NCI-H460 (cell line): ENCODE measurements around the gene KIF19. TPM values are rescaled to one million over a fixed set of nuclear protein-coding genes. Genes with fewer than 3 reads are reported as not detected.
"Not testable (repeated sequence)": the region's sequence is repeated elsewhere in the genome, so short reads cannot be mapped to it uniquely, and the experiment has no call there.

Experiments used
- DNase-seq: peaks from one replicate; pipeline ENCODE4 v3.0.0-alpha.2; 2016; ENCODE audit warnings: low read depth; ENCODE audit errors: extremely low read depth
- total RNA-seq: library from RNA; depleted of rRNA; stranded (reverse); fragments of >200 nt; shearing (Covaris generic); gene quantifications from 2 replicates; pipeline ENCODE4 v1.2.3, GENCODE V29; 2014

Gene KIF19
- total RNA-seq, 1 experiment from 2014 or later, result not detected

DNA sequence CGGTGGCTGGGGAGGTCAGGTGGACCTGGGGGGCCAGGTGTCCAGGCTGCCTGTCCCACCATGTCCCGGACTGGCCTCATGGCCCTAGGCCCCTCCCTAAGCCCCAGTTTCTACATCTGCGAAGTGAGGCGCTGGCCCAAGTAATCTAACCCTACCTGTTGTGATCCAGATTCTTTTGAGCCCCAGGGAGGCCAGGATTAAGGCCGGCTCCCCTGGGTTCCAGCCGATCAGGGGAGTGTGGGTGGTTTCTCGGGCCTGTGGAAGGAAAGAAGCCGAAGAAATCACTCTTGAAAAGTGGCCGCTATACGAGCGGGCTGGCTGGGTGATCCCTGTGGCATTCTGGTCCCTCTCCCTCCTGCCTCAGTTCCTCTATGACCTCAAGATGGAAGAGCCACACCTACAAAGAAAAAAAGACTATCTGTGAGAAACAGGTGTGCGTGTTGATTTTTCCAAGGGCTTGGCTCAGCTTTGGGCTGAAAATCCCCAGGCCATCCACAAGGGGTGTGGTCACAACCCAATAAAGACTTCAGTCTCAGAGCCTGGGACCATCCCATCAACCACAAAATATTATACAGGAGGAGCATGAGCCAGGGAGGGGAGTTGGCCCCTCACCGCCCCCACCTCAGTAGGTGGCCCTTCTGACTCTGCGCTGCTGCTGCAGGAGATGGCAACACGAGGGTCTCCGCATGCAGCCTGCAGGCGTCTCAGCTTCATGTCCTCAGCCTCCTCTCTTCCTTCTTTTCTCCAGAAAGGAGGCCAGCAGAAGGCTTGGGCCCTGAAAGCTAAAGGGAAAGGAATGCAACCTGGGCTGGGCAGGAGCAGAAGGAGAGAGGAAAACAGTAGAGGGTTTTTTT lies 61.6 kb downstream of the KIF19 start:
- DNase-seq, result no peak

- DNase-seq, result no peak
Observed at GRCh38 chr17:74389084-74389753, 63.2 kb downstream of the KIF19 start.

- DNase-seq, result no peak
Observed at GRCh38 chr17:74389937-74390679, 64.1 kb downstream of the KIF19 start.

DNA sequence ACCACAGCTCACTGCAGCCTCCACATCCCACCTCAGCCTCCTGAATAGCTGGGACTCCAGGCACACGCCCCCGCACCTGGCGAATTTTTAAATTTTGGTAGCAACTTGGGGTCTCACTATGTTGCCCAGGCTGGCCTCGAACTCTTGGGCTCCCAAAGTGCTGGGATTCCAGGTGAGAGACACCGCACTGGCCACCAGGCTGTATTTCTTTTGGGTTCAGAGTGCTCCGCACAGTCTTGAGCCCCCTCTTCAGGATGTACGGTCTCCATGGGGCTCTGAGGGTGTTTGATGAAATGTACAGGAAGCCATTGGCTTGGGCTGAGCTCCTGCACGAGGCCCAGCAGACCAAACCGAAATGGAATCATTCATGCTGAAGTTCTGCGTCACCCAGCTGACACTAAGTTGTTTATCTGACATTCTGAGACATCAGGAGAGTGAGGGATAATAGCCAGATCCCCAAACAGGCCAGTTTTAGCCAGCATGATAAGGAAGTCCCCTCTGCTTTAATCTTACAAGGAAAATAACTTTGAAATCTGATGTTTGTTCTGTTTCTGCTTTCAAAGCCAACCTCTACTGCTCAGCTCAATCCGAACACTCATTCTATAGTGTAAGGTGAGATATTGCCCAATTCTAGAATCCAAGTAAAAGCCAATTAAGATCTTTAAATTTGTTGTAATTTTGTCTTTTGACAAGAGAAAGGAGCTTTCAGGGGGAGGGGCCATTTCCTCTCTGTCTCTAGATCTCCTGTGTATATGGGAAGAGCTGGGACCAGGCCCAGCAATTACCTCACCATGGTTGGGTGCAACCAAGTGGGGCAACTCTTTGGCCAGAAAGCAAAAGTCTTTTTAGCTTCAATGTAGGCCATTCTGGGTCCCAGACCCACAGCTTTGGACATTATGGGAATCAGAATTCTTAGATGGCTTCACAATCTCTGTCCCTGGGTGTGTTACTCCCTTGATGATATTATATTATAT lies 64.9 kb downstream of the KIF19 start:
- no peak for DNase-seq

GRCh38 chr17:74391771-74392170 lies 65.7 kb downstream of the KIF19 start:
- no peak for DNase-seq

DNA sequence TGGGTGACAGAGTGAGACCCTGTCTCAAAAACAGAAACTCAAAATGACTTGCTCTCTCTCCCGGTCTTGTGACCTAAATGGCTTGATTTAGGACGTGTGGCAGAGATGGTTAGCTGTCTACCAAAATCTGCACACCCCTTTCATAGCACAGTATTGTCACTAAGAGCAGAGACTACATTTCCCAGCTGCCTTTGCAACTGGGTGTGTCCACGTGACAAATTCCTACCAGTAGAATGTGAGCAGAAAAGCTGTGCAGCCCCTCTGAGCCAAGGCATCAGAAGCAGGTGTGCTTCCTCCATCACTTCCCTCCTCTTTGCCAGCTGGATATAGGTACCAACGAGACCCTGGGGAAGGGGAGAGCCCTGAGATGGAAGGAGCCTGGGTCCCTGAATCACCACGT lies 66.8 kb downstream of the KIF19 start:
- DNase-seq, result no peak

GRCh38 chr17:74393346-74393942 lies 67.4 kb downstream of the KIF19 start:
- DNase-seq, result no peak

DNA sequence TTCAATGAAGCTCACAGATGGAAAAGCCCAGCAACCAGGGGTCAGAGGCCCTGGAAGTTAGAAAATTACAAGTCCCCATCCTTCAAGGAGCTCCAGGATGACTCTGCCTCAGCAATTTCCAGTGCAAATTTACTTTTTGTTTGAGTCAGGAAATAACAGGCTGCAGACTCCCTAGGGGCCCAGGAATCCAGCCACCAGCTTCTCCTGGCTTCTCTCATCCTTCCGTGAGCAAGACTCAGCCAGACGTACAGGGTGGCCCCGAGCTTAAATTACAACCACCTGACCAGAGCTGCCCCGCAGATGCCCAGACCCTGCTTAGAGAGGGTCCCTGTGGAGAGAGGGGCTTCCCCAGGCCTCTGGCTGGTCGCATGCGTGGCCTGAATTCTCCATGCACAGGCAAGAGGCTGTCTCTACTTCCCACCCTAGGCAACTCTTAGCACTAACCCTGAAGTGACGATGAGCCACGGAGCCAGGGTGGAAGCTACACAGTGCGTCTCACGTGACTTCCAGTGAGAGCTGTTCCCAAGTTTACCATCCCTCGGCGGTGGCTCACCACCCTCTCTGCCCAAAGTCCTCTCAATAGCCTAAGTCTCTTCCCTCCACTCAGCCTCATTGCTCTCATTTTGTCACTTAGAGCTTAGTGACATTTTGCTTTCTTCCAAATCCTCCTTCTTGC lies 68.4 kb downstream of the KIF19 start:
- no peak for DNase-seq

DNA sequence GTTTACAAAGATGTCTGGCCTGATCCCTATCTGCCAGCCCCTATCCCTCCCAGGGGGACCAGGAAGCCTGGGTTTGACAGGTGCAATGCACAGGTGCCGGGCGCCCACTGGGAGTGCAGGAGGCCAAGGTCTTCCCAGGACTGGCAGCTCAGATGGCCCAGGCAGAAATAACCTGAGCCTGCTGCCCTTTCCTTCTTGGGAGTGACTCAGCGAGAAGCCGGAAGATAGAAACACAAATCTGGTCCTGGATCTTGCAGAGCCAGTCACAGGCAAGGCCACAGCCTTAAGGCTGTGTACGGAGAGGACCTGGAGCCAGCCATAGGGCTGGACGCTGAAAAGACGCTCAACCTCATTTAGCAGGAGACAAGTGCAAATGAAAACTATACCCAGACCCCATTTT lies 69.0 kb downstream of the KIF19 start:
- DNase-seq, result no peak

GRCh38 chr17:74396567-74396966 lies 70.5 kb downstream of the KIF19 start:
- no peak for DNase-seq

- no peak for DNase-seq
Observed at GRCh38 chr17:74402048-74402447, 76.0 kb downstream of the KIF19 start.

- no peak for DNase-seq
Observed at GRCh38 chr17:74403512-74404137, 77.6 kb downstream of the KIF19 start.

DNA sequence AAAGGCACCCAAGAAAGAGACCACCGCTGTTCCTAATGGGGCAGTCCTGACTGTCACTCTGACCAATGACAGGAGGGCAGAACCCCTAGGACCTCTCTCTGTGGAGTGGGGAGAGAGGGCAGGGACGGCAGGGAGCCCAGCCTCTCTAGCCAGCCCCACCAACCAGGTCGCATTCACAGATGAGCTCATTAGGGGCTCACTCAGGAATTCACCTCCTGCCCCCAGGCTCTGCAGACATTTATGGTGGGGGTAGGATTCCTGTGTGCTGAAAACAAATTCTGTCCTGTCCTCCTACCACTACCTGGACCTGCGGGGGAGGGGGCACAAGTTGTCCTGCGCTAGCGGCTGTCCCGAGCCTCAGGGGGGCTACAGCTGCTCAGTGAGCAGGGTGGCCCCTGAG lies 78.2 kb downstream of the KIF19 start:
- DNase-seq, result no peak

DNA sequence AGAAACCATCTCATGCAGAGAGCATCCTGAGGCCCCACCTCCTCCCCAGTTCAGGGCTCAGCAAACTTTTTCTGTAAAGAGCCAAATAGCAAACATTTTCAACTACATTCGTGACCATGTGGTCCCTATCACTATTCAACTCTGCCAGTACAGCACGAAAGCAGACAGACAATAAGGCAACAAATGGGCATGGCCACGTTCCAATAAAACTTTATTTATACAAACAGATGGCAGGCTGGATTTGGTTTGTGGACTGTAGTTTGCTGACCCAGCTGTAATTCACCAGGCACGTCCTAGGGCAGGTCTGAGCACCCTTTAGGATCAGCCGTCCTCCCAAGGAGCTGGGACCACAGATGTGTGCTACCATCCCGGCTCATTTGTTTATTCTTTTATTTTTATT lies 78.8 kb downstream of the KIF19 start:
- DNase-seq, result no peak

DNA sequence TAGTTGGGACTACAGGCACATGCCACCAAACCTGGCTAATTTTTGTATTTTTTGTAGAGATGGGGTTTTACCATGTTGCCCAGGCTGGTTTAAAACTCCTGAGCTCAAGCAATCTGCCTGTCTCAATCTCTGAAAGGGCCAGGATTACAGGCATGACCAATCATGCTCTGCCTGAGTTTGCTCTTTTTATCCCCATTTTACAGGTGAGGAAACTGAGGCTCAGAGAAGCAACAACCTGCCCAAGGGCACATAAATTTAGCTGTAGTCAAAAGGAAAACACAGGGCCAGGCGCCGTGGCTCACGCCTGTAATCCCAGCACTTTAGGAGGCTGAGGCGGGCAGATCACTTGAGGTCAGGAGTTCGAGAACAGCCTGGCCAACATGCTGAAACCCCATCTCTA lies 79.3 kb downstream of the KIF19 start:
- DNase-seq, result not testable (repeated sequence)
